Gastrocnemius medialis (tissue), 4 donors: Measurements from ENCODE around the gene ASTN2. TPM values are rescaled to one million over a fixed set of nuclear protein-coding genes. Genes with fewer than 3 reads are reported as not detected.

Experiments used
- ATAC-seq, 2 donors: fragments of 150-250 bp; one replicate each; pipeline ENCODE4 v1.9.1; 2016
- DNase-seq, 2 donors: peaks; one replicate each; pipeline ENCODE4 v3.0.0-alpha.2; 2019
- H3K27ac ChIP-seq, 4 donors: fragments of 200-600 bp; sonication (generic); 1 replicate in 1 of 4; 2 replicates in 3 of 4; pipeline ENCODE4 v1.5.1; 2016 to 2018; ENCODE audit warnings: mild to moderate bottlenecking in 2 of 4, moderate library complexity in 1 of 4
- H3K27me3 ChIP-seq, 3 donors: fragments of 200-600 bp; sonication (generic) in 2 of 3; 1 replicate in 1 of 3; 2 replicates in 2 of 3; pipeline versions ENCODE4 v1.5.1 to v1.6.0; 2016 to 2019; ENCODE audit warnings: mild to moderate bottlenecking in 1 of 3, moderate library complexity in 1 of 3
- H3K36me3 ChIP-seq, 2 donors: fragments of 200-600 bp; sonication (generic) in 1 of 2; one replicate each; pipeline ENCODE4 v1.5.1; 2017 to 2018
- H3K4me1 ChIP-seq, 2 donors: fragments of 200-600 bp; sonication (generic) in 1 of 2; one replicate each; pipeline ENCODE4 v1.5.1; 2016 to 2017; ENCODE audit warnings: mild to moderate bottlenecking in 2 of 2
- H3K4me3 ChIP-seq, 4 donors: fragments of 200-600 bp; sonication (generic) in 3 of 4; 1 replicate in 1 of 4; 2 replicates in 3 of 4; pipeline ENCODE4 v1.5.1; 2016 to 2019; ENCODE audit warnings: mild to moderate bottlenecking in 2 of 4
- H3K9me3 ChIP-seq, 3 donors: fragments of 200-600 bp; sonication (generic) in 2 of 3; 1 replicate in 1 of 3; 2 replicates in 2 of 3; pipeline ENCODE4 v1.5.1; 2016 to 2019
- POLR2A ChIP-seq, 2 donors: fragments of 450-650 bp; IDR thresholded peaks; one replicate each; pipeline ENCODE4 v1.6.1; 2017; ENCODE audit warnings: antibody characterized with exemption in 2 of 2, mild to moderate bottlenecking in 2 of 2, moderate library complexity in 2 of 2
- in situ Hi-C, 4 donors: fragments of 200-750 bp; cut with MboI; loops; one replicate each; pipeline versions ENCODE4 v1.15.0 to v1.8.0; 2017; ENCODE audit warnings: low sequenced_read_pairs in 4 of 4
- intact Hi-C: fragments of 100-400 bp; cut with DNase I; formaldehyde crosslinking; loops from one replicate; pipeline ENCODE4 v1.15.1; 2023; ENCODE audit warnings: low total_unique reads
- total RNA-seq, 4 donors: library from RNA; depleted of rRNA; stranded (reverse); fragments of >200 nt; gene quantifications; one replicate each; pipeline versions ENCODE4 v1.1.0 to v1.2.3, GENCODE V29; 2016
- TF ChIP-seq, protein P1 (sequence below), 5 experiments: fragments of 450-650 bp in 3 of 5; fragments of 200-600 bp in 2 of 5; sonication (generic) in 2 of 5; IDR thresholded peaks in 4 of 5; conservative IDR thresholded peaks in 1 of 5; 1 replicate in 4 of 5; 2 replicates in 1 of 5; pipeline ENCODE4 v1.5.1; 2016 to 2019; ENCODE audit warnings: antibody characterized with exemption in 5 of 5, mild to moderate bottlenecking in 3 of 5, moderate library complexity in 3 of 5

The ASTN2 gene
- total RNA-seq, 4 donors from 2014 or later, result 2.5 to 4.6 (median 3.7) TPM

DNA sequence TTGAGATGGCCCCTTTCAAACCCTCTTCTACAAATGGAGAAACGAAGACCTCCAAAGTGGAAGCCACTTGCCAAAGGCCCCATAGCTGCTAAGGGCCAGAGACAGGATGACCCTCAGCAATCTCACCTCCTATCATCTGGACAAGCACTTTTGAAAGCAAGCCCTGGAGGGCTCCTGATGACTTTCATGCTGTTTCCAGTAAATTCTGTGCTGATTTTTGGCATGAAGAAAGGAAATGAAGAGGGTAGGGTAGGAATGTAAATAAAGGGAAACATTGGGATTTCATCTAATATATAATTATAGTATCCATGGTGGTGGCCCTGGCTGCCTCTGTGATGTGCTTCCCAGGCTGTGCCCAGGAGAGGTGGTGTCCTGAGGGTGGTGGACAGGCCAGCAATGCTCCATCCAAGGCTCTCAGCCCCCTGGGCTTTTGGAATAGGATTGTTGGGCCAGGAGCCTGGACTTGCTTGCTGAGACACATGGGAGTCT is 935.8 kb downstream of the ASTN2 start:
- DNase-seq (no peak), ATAC-seq (no peak)
- Histone ChIP-seq H3K9me3 (no peaks in the 10 kb centered on the region), H3K27me3 (no peaks in the 10 kb centered on the region), H3K4me1 (no peaks in the 10 kb centered on the region), H3K36me3 (no peaks in the 10 kb centered on the region), H3K4me3 (no peak overlapping the region), H3K27ac (no peak overlapping the region)
- TF ChIP-seq POLR2A (IDR thresholded peaks at IDR 0.05), result no peak
- TF ChIP-seq, protein P1, sequence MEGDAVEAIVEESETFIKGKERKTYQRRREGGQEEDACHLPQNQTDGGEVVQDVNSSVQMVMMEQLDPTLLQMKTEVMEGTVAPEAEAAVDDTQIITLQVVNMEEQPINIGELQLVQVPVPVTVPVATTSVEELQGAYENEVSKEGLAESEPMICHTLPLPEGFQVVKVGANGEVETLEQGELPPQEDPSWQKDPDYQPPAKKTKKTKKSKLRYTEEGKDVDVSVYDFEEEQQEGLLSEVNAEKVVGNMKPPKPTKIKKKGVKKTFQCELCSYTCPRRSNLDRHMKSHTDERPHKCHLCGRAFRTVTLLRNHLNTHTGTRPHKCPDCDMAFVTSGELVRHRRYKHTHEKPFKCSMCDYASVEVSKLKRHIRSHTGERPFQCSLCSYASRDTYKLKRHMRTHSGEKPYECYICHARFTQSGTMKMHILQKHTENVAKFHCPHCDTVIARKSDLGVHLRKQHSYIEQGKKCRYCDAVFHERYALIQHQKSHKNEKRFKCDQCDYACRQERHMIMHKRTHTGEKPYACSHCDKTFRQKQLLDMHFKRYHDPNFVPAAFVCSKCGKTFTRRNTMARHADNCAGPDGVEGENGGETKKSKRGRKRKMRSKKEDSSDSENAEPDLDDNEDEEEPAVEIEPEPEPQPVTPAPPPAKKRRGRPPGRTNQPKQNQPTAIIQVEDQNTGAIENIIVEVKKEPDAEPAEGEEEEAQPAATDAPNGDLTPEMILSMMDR (IDR thresholded peaks at IDR 0.05 in 4 of 5, conservative IDR thresholded peaks at IDR 0.05 in 1 of 5), result no peak
- in situ Hi-C loops, result no loop called here
- intact Hi-C loops, result no loop called here

DNA sequence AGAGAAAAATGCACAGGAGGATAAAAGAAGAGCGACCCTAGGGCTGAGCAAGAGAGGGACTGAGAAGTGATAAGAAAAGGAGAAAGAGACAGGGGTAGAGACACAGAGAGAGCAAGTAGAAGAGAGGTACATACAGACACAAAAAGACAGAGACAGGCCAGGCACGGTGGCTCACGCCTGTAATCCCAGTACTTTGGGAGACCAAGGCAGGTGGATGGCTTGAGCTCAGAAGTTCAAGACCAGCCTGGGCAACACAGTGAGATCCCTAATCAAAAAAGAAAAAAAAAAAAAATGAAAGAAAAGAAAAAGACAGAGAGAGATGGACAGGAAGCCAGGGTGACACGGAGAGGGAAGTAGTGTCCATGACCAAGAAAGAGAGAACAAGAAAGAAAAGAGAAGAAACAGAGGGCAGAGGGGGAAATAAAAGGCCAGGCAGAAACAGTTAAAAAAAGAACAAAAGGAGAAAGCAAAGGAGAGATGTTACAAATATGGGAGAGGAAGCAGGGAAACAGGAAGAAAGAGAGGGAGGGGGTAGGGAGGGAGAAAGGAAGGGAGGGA is 937.2 kb downstream of the ASTN2 start:
- intact Hi-C loops (no loop called here), in situ Hi-C loops (no loop called here)
- no peaks in the 10 kb centered on the region for H3K4me1 ChIP-seq
- no peaks in the 10 kb centered on the region for H3K9me3 ChIP-seq
- no peak for ATAC-seq
- no peaks in the 10 kb centered on the region for H3K36me3 ChIP-seq
- no peak overlapping the region for H3K27ac ChIP-seq
- no peak for DNase-seq
- no peaks in the 10 kb centered on the region for H3K27me3 ChIP-seq
- TF ChIP-seq, protein P1 (IDR thresholded peaks at IDR 0.05 in 4 of 5, conservative IDR thresholded peaks at IDR 0.05 in 1 of 5), result no peak
- no peak for TF ChIP-seq POLR2A (IDR thresholded peaks at IDR 0.05)
- H3K4me3 ChIP-seq, result no peak overlapping the region

DNA sequence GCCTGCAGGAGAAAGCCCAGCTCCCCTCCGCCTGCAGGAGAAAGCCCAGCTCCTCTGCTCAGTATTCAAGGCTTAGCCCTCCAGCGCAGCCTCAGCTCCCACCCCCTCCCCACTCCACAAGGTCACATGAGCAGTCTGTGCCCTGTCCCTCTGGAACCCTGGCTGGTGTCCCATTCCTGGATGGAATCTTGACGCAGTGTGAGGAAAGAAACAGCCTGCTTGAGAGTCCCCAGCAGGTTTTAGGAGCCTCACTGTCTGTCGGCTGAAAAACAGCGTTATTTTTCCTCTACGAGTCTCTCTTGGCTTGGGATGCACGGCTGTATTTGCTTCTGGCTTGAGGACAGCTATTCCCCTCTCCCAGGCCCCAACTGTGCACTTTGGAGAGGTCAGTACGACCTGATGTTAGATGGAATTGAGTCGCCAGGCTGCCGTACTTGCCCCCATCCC is 937.9 kb downstream of the ASTN2 start:
- no peaks in the 10 kb centered on the region for H3K27me3 ChIP-seq
- in situ Hi-C loops (no loop called here), intact Hi-C loops (no loop called here)
- no peak for DNase-seq
- ATAC-seq, result no peak
- H3K36me3 ChIP-seq, result no peaks in the 10 kb centered on the region
- H3K9me3 ChIP-seq, result no peaks in the 10 kb centered on the region
- TF ChIP-seq, protein P1 (IDR thresholded peaks at IDR 0.05 in 4 of 5, conservative IDR thresholded peaks at IDR 0.05 in 1 of 5), result no peak
- no peak for TF ChIP-seq POLR2A (IDR thresholded peaks at IDR 0.05)
- H3K4me3 ChIP-seq, result no peak overlapping the region
- H3K4me1 ChIP-seq, result no peaks in the 10 kb centered on the region
- no peak overlapping the region for H3K27ac ChIP-seq

DNA sequence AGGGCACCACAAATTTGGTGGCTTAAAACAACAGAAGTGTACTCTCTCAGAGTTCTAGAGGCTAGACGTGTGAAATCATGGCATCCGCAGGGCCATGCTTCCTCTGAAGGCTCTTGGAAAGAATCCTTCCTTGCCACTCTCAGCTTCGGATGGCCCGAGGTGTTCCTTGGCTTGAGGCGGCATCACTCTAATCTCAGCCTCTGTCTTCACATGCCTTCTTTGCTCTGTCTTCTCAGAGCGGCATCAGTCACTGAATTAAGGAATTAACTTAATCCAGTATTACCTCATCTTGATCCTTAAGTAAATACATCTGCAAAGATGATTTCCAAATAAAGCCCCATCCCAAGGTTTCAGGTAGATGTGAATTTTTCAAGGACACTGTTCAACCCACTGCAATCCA is 938.9 kb downstream of the ASTN2 start:
- TF ChIP-seq POLR2A (IDR thresholded peaks at IDR 0.05), result no peak
- TF ChIP-seq, protein P1 (IDR thresholded peaks at IDR 0.05 in 4 of 5, conservative IDR thresholded peaks at IDR 0.05 in 1 of 5), result no peak
- in situ Hi-C loops, result no loop called here
- H3K27ac ChIP-seq, result no peak overlapping the region
- ATAC-seq, result no peak
- H3K9me3 ChIP-seq, result no peaks in the 10 kb centered on the region
- H3K36me3 ChIP-seq, result no peaks in the 10 kb centered on the region
- DNase-seq, result no peak
- no peak overlapping the region for H3K4me3 ChIP-seq
- H3K4me1 ChIP-seq, result no peaks in the 10 kb centered on the region
- intact Hi-C loops, result no loop called here
- H3K27me3 ChIP-seq, result no peaks in the 10 kb centered on the region

DNA sequence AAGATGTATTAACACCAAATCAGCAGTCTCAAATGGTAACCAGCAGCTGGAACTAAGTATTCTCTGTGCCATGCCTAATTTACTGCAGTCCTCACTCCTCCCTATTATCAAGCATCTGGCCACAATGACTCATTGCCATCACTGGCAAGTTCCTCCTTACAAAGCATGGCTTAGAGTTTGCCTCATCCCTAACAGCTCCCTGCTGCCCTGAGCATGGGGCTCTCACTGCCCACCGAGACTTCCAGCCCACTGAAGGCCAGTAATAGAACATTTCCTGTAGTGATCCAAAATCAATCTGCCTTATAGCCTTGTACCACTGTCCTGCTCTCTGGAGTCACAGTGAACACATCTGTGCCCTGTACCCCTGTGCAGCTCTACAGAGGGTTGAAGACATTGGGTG is 939.7 kb downstream of the ASTN2 start:
- no peaks in the 10 kb centered on the region for H3K27me3 ChIP-seq
- no peak overlapping the region for H3K4me3 ChIP-seq
- no peaks in the 10 kb centered on the region for H3K36me3 ChIP-seq
- no peak for TF ChIP-seq POLR2A (IDR thresholded peaks at IDR 0.05)
- TF ChIP-seq, protein P1 (IDR thresholded peaks at IDR 0.05 in 4 of 5, conservative IDR thresholded peaks at IDR 0.05 in 1 of 5), result no peak
- in situ Hi-C loops, result no loop called here
- DNase-seq (no peak), ATAC-seq (no peak)
- no peak overlapping the region for H3K27ac ChIP-seq
- no peaks in the 10 kb centered on the region for H3K9me3 ChIP-seq
- H3K4me1 ChIP-seq, result no peaks in the 10 kb centered on the region
- intact Hi-C loops, result no loop called here
